Measurements from ENCODE around the gene MBD3.
A peak's percentile ranks its signal among the peaks of the same experiment; 100 is the strongest.

Gene MBD3

GRCh38 chr19:1593501-1593772, 772 bp upstream of the MBD3 start:
- Histone ChIP-seq H3K27me3 (no peaks in the 10 kb centered on the region), H3K4me1 (peaks cover 5% of the 10 kb centered on the region), H3K4me3 (ENCODE audit: low read depth, low read length) (peak overlapping the region; percentile 71), H3K36me3 (peaks cover 31% of the 10 kb centered on the region), H3K9me3 (no peaks in the 10 kb centered on the region)
- no peak for DNase-seq
- TF ChIP-seq CTCF (IDR thresholded peaks at IDR 0.05; ENCODE audit: low read depth, low read length): no peak

DNA sequence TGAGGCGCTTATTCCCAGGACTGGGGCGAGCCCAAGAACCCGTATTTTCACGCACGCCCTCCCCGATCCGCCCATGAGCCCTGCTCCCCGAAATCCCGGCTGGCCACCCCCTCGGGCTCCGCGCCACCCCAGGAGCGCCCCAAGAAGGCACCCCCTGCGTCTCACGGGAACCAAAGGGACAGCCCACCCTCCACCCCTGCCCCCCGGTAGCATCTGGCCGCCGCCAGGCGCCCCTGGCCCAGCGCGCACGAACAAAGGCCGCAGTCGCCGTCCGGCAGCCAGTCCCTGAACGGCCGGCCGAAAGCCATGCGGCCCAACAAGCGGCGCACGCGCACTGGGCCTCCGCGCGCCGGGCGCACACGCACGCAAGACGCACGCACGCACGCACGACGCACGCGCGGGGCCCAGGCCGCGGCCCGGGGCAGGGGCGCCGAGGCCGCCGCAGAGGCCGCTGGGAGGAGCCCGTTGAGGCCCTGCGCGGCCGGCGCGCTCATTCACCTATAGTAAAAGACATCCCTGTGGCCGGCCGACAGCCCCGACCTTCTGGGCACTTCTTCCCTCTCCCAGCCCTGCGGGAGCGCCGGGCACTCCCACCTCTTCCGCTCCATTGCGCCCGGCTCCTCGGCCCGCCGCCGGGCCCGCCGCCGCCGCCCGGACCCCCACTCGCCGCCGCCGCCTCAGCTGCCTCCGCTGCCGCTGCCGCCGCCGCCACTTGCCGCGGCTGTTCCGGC, 476 bp downstream of the MBD3 start:
- no peaks in the 10 kb centered on the region for H3K9me3 ChIP-seq
- peak overlapping the region; percentile 100 for H3K4me3 ChIP-seq (ENCODE audit: low read depth, low read length)
- no peak for TF ChIP-seq CTCF (IDR thresholded peaks at IDR 0.05; ENCODE audit: low read depth, low read length)
- peaks cover 20% of the 10 kb centered on the region for H3K36me3 ChIP-seq
- no peaks in the 10 kb centered on the region for H3K27me3 ChIP-seq
- DNase-seq: peak; percentile 88
- peaks cover 5% of the 10 kb centered on the region for H3K4me1 ChIP-seq

DNA sequence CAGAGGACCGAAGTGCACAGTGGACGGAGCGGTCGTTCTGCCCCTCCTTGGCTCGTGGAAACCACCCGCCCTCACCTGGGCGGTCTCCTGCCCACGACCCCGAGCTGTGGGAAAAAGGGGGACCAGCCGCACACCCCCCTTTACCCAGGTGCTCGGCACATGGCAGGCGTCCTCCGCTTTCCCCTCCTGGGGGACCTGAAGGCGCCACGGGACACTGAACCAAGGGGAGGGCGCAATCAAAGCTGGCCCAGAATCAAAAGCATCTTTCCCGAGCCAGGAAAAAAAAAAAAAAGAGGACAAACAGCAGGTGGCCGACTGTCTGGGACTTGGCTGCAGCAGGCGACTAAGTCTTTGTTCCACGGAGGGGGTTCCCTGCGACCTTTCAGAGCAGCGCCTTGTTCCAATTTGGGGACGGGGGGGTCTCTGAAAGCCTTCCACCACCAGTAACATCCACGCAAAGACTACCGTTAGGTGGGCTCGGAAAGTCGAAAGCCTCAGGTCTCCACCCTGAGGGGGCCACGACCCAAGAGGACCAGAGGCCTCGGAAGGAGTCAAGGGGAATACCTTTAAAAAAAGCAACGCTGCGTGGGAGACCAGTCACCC, 1.1 kb downstream of the MBD3 start:
- peaks cover 15% of the 10 kb centered on the region for H3K36me3 ChIP-seq
- H3K4me1 ChIP-seq: peaks cover 5% of the 10 kb centered on the region
- H3K27me3 ChIP-seq: no peaks in the 10 kb centered on the region
- no peaks in the 10 kb centered on the region for H3K9me3 ChIP-seq
- no peak for DNase-seq
- H3K4me3 ChIP-seq (ENCODE audit: low read depth, low read length): peak overlapping the region; percentile 100
- TF ChIP-seq CTCF (IDR thresholded peaks at IDR 0.05; ENCODE audit: low read depth, low read length): no peak

- TF ChIP-seq CTCF (IDR thresholded peaks at IDR 0.05; ENCODE audit: low read depth, low read length): peak; percentile 58
- peak overlapping the region; percentile 100 for H3K4me3 ChIP-seq (ENCODE audit: low read depth, low read length)
- no peaks in the 10 kb centered on the region for H3K27me3 ChIP-seq
- H3K9me3 ChIP-seq: no peaks in the 10 kb centered on the region
- H3K4me1 ChIP-seq: peaks cover 5% of the 10 kb centered on the region
- DNase-seq: peak; percentile 68
- peaks cover 21% of the 10 kb centered on the region for H3K36me3 ChIP-seq
These were observed 1.8 kb downstream of the MBD3 start for GRCh38 chr19:1590641-1591397.

DNA sequence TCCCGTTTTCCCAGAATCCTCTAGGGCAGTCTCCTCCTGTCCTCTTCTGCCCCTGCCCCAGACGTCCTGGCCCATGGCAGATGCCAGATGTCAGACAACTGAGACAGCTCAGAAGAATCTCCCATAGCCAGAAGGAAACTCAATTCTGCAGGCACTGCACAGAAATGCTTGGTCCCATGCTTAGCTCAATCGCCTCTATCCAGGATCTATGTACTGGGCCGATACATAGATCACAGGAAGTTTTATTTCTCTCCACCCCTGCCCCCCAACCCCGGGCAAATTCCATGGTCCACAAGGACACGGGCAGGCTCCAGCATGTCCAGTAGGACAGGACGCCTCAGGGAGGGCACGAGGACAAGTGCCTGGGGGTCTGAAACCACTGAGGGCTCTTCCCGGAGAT, 4.8 kb downstream of the MBD3 start:
- no peak for TF ChIP-seq CTCF (IDR thresholded peaks at IDR 0.05; ENCODE audit: low read depth, low read length)

DNA sequence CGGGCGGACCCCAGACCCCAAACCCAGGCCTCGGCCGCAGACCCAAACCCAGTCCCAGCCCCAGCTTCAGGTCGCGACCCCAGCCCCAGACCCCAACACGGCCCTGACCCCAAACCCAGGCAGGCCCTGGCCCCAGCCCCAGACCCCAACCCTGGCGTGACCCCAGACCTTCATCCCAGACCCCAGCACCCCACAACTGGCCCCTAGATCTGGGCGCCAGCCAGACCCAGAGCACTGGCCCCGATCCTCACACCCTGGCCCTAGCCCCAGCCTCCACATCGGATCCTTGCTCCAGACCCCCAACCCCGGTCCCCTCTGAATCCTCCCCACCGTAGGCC, 7.5 kb downstream of the MBD3 start:
- Histone ChIP-seq H3K4me3 (ENCODE audit: low read depth, low read length) (no peak overlapping the region), H3K9me3 (no peaks in the 10 kb centered on the region), H3K27me3 (no peaks in the 10 kb centered on the region), H3K36me3 (peaks cover 63% of the 10 kb centered on the region), H3K4me1 (peaks cover under 1% of the 10 kb centered on the region; the same call in 1 of the 2 replicates)
- no peak for TF ChIP-seq CTCF (IDR thresholded peaks at IDR 0.05; ENCODE audit: low read depth, low read length)
- no peak for DNase-seq

More for the DNA sequence above, 4.8 kb downstream of the MBD3 start:
- Histone ChIP-seq H3K36me3 (peaks cover 45% of the 10 kb centered on the region), H3K4me1 (peaks cover 5% of the 10 kb centered on the region), H3K9me3 (no peaks in the 10 kb centered on the region), H3K4me3 (ENCODE audit: low read depth, low read length) (no peak overlapping the region), H3K27me3 (no peaks in the 10 kb centered on the region)
- no peak for DNase-seq

All from BE2C (cell line).